PC-9 (cell line): ENCODE measurements around the gene ABAT. TPM values are rescaled to one million over a fixed set of nuclear protein-coding genes. Genes with fewer than 3 reads are reported as not detected.

Experiments used
- BruUV-seq: library from RNA; stranded (reverse); fragments of 400-500 nt; replicated peaks from 2 replicates; lab custom pipeline; 2021; lab: Mats Ljungman, UMichigan
- CTCF ChIA-PET: fragments of 300-600 bp; sonication (Branson Sonifier 250); formaldehyde crosslinking; loops from one replicate; lab custom pipeline; 2022; ENCODE audit warnings: antibody characterized with exemption; lab: Charles Lee
- POLR2A ChIA-PET: fragments of 300-600 bp; sonication (Branson Sonifier 250); formaldehyde crosslinking; loops from one replicate; lab custom pipeline; 2022; ENCODE audit warnings: antibody characterized with exemption; ENCODE audit not compliant: unreplicated experiment; lab: Charles Lee
- DNase-seq, 2 experiments: peaks; one replicate each; pipeline versions ENCODE4 v3.0.0 to v3.0.0-alpha.2; 2015 to 2022; ENCODE audit warnings: mixed read lengths in 1 of 2
- H2AFZ ChIP-seq: fragments of 200-600 bp; sonication (generic); 2 replicates; pipeline ENCODE4 v1.8.1; 2017; ENCODE audit warnings: antibody characterized with exemption
- H3F3A ChIP-seq: fragments of 200-600 bp; sonication (generic); 2 replicates; pipeline ENCODE4 v1.8.1; 2017; ENCODE audit warnings: antibody characterized with exemption, mild to moderate bottlenecking, low read depth; ENCODE audit not compliant: insufficient read depth
- H3K27ac ChIP-seq: fragments of 200-600 bp; sonication (generic); 2 replicates; pipeline ENCODE4 v1.6.1; 2016; ENCODE audit warnings: mixed run types
- H3K27me3 ChIP-seq: fragments of 200-600 bp; sonication (generic); 2 replicates; pipeline ENCODE4 v1.6.1; 2016; ENCODE audit warnings: low read depth, mixed run types; ENCODE audit not compliant: insufficient read depth
- H3K36me3 ChIP-seq: fragments of 200-600 bp; sonication (generic); 2 replicates; pipeline ENCODE4 v1.6.1; 2016; ENCODE audit warnings: low read depth, mixed run types
- H3K4me1 ChIP-seq: fragments of 200-600 bp; sonication (generic); replicated peaks from 2 replicates; pipeline ENCODE4 v1.6.1; 2016; ENCODE audit warnings: mixed run types; ENCODE audit not compliant: insufficient read depth
- H3K4me2 ChIP-seq: fragments of 200-600 bp; sonication (generic); 2 replicates; pipeline ENCODE4 v1.6.1; 2017; ENCODE audit warnings: mixed run types
- H3K4me3 ChIP-seq: fragments of 200-600 bp; sonication (generic); 2 replicates; pipeline ENCODE4 v1.6.1; 2016; ENCODE audit warnings: mixed run types
- H3K79me2 ChIP-seq: fragments of 200-600 bp; sonication (generic); 2 replicates; pipeline ENCODE4 v1.6.1; 2017; ENCODE audit warnings: low read depth, mixed run types
- H3K9me2 ChIP-seq: fragments of 200-600 bp; sonication (generic); 2 replicates; pipeline ENCODE4 v1.8.1; 2017; ENCODE audit warnings: mild to moderate bottlenecking; ENCODE audit not compliant: insufficient read depth
- H3K9me3 ChIP-seq: fragments of 200-600 bp; sonication (generic); 2 replicates; pipeline ENCODE4 v1.8.1; 2016; ENCODE audit warnings: low read depth; ENCODE audit not compliant: insufficient read depth
- H4K20me1 ChIP-seq: fragments of 200-600 bp; sonication (generic); 2 replicates; pipeline ENCODE4 v1.8.1; 2017; ENCODE audit not compliant: insufficient read depth
- EZH2 ChIP-seq: fragments of 200-600 bp; sonication (generic); IDR thresholded peaks from 2 replicates; pipeline ENCODE4 v1.8.0; 2017; ENCODE audit warnings: antibody characterized with exemption, low read depth
- intact Hi-C: fragments of 100-400 bp; cut with micrococcal nuclease; formaldehyde crosslinking; loops from one replicate; pipeline ENCODE4 v1.10.0; 2022; ENCODE audit not compliant: unreplicated experiment
- total RNA-seq: library from RNA; stranded (reverse); gene quantifications from 2 replicates; pipeline ENCODE4 v1.2.3, GENCODE V29; 2021
- TF ChIP-seq, protein P1 (sequence below): fragments of 200-600 bp; sonication (generic); conservative IDR thresholded peaks from 2 replicates; pipeline ENCODE4 v1.6.1; 2017; ENCODE audit warnings: mixed run types, antibody characterized with exemption, mild to moderate bottlenecking, moderate library complexity

Gene ABAT
- total RNA-seq, 1 experiment from 2014 or later = 12.9 TPM

GRCh38 chr16:8716592-8716991 lies 42.2 kb downstream of the ABAT start:
- Histone ChIP-seq H3K4me1 (no peaks in the 10 kb centered on the region), H3K9me2 (no peaks in the 10 kb centered on the region), H3F3A (no peaks in the 10 kb centered on the region), H3K79me2 (no peaks in the 10 kb centered on the region), H3K27me3 (no peaks in the 10 kb centered on the region), H3K27ac (no peak overlapping the region), H3K9me3 (no peaks in the 10 kb centered on the region), H3K36me3 (no peaks in the 10 kb centered on the region), H3K4me3 (no peak overlapping the region), H4K20me1 (no peaks in the 10 kb centered on the region), H3K4me2 (no peak overlapping the region), H2AFZ (no peak overlapping the region)
- DNase-seq = no peak
- BruUV-seq = no TSS peak
- ChIA-PET POLR2A (no interaction called here), CTCF (no interaction called here)
- intact Hi-C loops = no loop called here
- TF ChIP-seq EZH2 = no peak
- TF ChIP-seq, protein P1, sequence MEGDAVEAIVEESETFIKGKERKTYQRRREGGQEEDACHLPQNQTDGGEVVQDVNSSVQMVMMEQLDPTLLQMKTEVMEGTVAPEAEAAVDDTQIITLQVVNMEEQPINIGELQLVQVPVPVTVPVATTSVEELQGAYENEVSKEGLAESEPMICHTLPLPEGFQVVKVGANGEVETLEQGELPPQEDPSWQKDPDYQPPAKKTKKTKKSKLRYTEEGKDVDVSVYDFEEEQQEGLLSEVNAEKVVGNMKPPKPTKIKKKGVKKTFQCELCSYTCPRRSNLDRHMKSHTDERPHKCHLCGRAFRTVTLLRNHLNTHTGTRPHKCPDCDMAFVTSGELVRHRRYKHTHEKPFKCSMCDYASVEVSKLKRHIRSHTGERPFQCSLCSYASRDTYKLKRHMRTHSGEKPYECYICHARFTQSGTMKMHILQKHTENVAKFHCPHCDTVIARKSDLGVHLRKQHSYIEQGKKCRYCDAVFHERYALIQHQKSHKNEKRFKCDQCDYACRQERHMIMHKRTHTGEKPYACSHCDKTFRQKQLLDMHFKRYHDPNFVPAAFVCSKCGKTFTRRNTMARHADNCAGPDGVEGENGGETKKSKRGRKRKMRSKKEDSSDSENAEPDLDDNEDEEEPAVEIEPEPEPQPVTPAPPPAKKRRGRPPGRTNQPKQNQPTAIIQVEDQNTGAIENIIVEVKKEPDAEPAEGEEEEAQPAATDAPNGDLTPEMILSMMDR = no peak

GRCh38 chr16:8717469-8717868 lies 43.1 kb downstream of the ABAT start:
- no peaks in the 10 kb centered on the region for H3K36me3 ChIP-seq
- H3K4me1 ChIP-seq = no peaks in the 10 kb centered on the region
- H3K9me3 ChIP-seq = no peaks in the 10 kb centered on the region
- H3K4me3 ChIP-seq = no peak overlapping the region
- no peak for DNase-seq
- H2AFZ ChIP-seq = no peak overlapping the region
- ChIA-PET POLR2A (no interaction called here), CTCF (no interaction called here)
- no peaks in the 10 kb centered on the region for H3K79me2 ChIP-seq
- no peak overlapping the region for H3K4me2 ChIP-seq
- no peaks in the 10 kb centered on the region for H4K20me1 ChIP-seq
- H3K27me3 ChIP-seq = no peaks in the 10 kb centered on the region
- no peaks in the 10 kb centered on the region for H3F3A ChIP-seq
- H3K9me2 ChIP-seq = no peaks in the 10 kb centered on the region
- TF ChIP-seq, protein P1 = no peak
- TF ChIP-seq EZH2 = no peak
- intact Hi-C loops = no loop called here
- H3K27ac ChIP-seq = no peak overlapping the region
- no TSS peak for BruUV-seq

DNA sequence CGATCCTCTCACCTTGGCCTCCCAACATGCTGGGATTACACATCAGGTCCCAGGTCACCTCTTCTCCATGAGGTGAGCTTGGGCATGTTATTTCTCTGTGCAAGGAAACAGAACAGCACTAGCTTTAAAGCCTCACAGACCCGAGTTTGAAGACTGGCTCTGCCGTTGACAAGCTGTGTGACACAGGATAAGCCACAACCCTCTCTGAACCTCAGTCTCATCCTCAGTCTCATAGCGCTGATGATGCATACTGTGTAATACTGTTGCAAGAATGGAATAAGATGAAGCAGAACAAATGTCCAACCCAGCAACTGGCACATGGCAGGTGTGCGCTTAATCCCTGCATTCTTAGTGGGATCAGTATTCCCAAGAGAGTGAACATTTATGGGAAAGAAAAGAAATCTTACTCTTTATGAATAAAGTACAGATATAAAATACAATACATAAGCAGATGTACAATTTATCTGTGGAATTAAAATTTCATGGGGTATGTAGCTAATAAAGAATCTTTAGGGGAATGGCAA lies 43.5 kb downstream of the ABAT start:
- Histone ChIP-seq H3K4me2 (no peak overlapping the region), H4K20me1 (no peaks in the 10 kb centered on the region), H3K4me1 (no peaks in the 10 kb centered on the region), H3K4me3 (no peak overlapping the region), H3K27me3 (no peaks in the 10 kb centered on the region), H3K27ac (no peak overlapping the region), H3K9me2 (no peaks in the 10 kb centered on the region), H3K9me3 (no peaks in the 10 kb centered on the region), H3K36me3 (no peaks in the 10 kb centered on the region), H3F3A (no peaks in the 10 kb centered on the region), H2AFZ (no peak overlapping the region), H3K79me2 (no peaks in the 10 kb centered on the region)
- ChIA-PET POLR2A (no interaction called here), CTCF (no interaction called here)
- no peak for TF ChIP-seq EZH2
- TF ChIP-seq, protein P1 = no peak
- intact Hi-C loops = no loop called here
- BruUV-seq = no TSS peak
- no peak for DNase-seq
